GM12878 (cell line): ENCODE results near the gene TEKT2.

Source experiments
- CHD2 ChIP-seq: IDR thresholded peaks from 2 replicates; pipeline ENCODE4 v1.6.1; 2011; ENCODE audit warnings: low read depth, low read length, improper control_type of control experiment, borderline replicate concordance
- CHD4 ChIP-seq: fragments of 200-600 bp; sonication (generic); IDR thresholded peaks from 2 replicates; pipeline ENCODE4 v1.6.1; 2016; ENCODE audit warnings: mild to moderate bottlenecking
- CTCF ChIP-seq, 3 experiments: IDR thresholded peaks in 2 of 3; conservative IDR thresholded peaks in 1 of 3; 2 replicates each; pipeline ENCODE4 v1.5.1; 2011; ENCODE audit warnings: low read depth in 3 of 3, low read length in 3 of 3, mild to moderate bottlenecking in 3 of 3, control low read depth in 2 of 3, moderate library complexity in 2 of 3, inconsistent platforms in 1 of 3, mixed read lengths in 1 of 3; ENCODE audit not compliant: control insufficient read depth in 2 of 3, insufficient read depth in 1 of 3; ENCODE audit errors: extremely low read depth in 1 of 3
- ELK1 ChIP-seq: IDR thresholded peaks from 2 replicates; pipeline ENCODE4 v1.6.1; 2012; ENCODE audit warnings: low read depth, low read length, improper control_type of control experiment
- ESRRA ChIP-seq: IDR thresholded peaks from 2 replicates; pipeline ENCODE4 v1.6.1; 2012; ENCODE audit warnings: mild to moderate bottlenecking, low read length, improper control_type of control experiment
- EZH2 ChIP-seq: IDR thresholded peaks from 2 replicates; pipeline ENCODE4 v1.6.1; 2012; ENCODE audit warnings: low read depth, mild to moderate bottlenecking, control low read depth, inconsistent platforms, low read length, borderline replicate concordance; ENCODE audit not compliant: control insufficient read depth
- MXI1 ChIP-seq: fragments of 150-350 bp; IDR thresholded peaks from 2 replicates; pipeline ENCODE4 v1.6.1; 2011; ENCODE audit warnings: low read depth, mild to moderate bottlenecking, inconsistent platforms, low read length, improper control_type of control experiment
- NFYB ChIP-seq: IDR thresholded peaks from 2 replicates; pipeline ENCODE4 v1.6.1; 2011; ENCODE audit warnings: low read depth, mild to moderate bottlenecking, low read length, improper control_type of control experiment, moderate library complexity; ENCODE audit not compliant: insufficient read depth
- REST ChIP-seq: IDR thresholded peaks from 2 replicates; pipeline ENCODE4 v1.6.1; 2012; ENCODE audit warnings: mild to moderate bottlenecking, low read depth, low read length
- RFX5 ChIP-seq: IDR thresholded peaks from 2 replicates; pipeline ENCODE4 v1.6.1; 2011; ENCODE audit warnings: low read depth, low read length, improper control_type of control experiment
- YY1 ChIP-seq: IDR thresholded peaks from 2 replicates; pipeline ENCODE4 v1.6.1; 2011; ENCODE audit warnings: low read depth, mild to moderate bottlenecking, low read length
- ZNF217 ChIP-seq: fragments of 450-650 bp; IDR thresholded peaks from 2 replicates; pipeline ENCODE4 v1.6.1; 2017; ENCODE audit warnings: antibody characterized with exemption, mild to moderate bottlenecking
- ZNF687 ChIP-seq: fragments of 450-650 bp; IDR thresholded peaks from 2 replicates; pipeline ENCODE4 v1.6.1; 2017; ENCODE audit warnings: mild to moderate bottlenecking, moderate library complexity

GRCh38 chr1:36084497-36085115 is 712 bp downstream of the TEKT2 start:
- no peak for TF ChIP-seq MXI1
- TF ChIP-seq ZNF217, result no peak
- no peak for TF ChIP-seq CHD4
- TF ChIP-seq CHD2, result no peak
- no peak for TF ChIP-seq ELK1
- no peak for TF ChIP-seq RFX5
- no peak for TF ChIP-seq CTCF (IDR thresholded peaks at IDR 0.05 in 2 of 3, conservative IDR thresholded peaks at IDR 0.05 in 1 of 3; ENCODE audit: control insufficient read depth in 2 of 3, extremely low read depth in 1 of 3, insufficient read depth in 1 of 3, low read depth in 3 of 3, low read length in 3 of 3)
- TF ChIP-seq NFYB, result no peak
- TF ChIP-seq ESRRA, result no peak
- no peak for TF ChIP-seq YY1
- TF ChIP-seq REST, result no peak
- no peak for TF ChIP-seq ZNF687
- TF ChIP-seq EZH2, result no peak
